Erythroblast (primary cell): ENCODE results near the gene SMAP1.

Experiments used
- GATA1 ChIP-seq: IDR thresholded peaks from 2 replicates; pipeline ENCODE4 v1.6.1; 2011; ENCODE audit warnings: low read depth, mild to moderate bottlenecking, control low read depth, low read length, moderate library complexity
- POLR2A ChIP-seq: IDR thresholded peaks from 2 replicates; pipeline ENCODE4 v1.6.1; 2011; ENCODE audit warnings: mild to moderate bottlenecking, low read length

- TF ChIP-seq POLR2A (no peak), GATA1 (no peak)
Measured at GRCh38 chr6:70847106-70848084, 179.7 kb downstream of the SMAP1 start.
